GM19452 (cell line): ENCODE data around the gene SPTLC2.

ENCODE experiments used
- ATAC-seq: cut with Tn5 transposase; IDR thresholded peaks from one replicate; pipeline ENCODE4 v1.9.1; 2021; ENCODE audit not compliant: unreplicated experiment

The SPTLC2 gene

DNA sequence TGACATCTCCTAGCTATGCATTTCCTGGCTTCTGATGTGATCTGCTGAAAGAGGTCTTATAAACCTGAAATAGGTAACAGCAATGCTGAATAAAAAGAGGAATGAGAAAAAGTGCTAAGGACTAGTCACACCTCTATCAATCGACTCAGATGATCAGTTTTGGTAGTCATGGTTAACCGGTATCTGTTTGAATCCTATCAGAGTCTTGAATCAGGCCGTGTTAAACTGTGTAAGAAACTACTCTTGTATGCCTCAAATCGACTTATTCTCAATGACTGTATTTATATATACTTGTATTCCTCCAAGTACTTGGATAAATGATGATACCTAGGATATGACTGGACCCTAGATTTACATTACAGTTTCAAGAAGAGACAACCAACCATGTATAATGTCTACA is 107.1 kb downstream of the SPTLC2 start:
- ATAC-seq: no peak

DNA sequence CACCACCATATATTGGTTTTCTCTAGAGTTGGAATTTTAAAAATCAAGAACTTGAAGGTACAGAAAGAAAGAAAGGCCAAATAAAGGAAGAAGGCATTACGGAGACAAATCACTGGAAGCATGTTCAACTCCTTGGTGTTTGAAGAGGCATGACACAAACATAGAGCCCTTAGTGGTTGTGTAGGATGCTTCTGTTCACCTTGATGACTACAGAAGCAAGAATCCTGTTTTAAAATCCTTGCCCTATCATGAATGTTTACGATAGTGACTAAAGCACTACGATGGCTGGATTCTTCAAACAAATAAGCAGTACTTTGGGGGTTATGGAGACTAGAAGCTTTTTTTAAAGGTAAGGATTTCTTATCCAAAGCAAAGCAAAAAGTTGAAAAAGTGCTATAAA is 107.6 kb downstream of the SPTLC2 start:
- ATAC-seq: no peak

DNA sequence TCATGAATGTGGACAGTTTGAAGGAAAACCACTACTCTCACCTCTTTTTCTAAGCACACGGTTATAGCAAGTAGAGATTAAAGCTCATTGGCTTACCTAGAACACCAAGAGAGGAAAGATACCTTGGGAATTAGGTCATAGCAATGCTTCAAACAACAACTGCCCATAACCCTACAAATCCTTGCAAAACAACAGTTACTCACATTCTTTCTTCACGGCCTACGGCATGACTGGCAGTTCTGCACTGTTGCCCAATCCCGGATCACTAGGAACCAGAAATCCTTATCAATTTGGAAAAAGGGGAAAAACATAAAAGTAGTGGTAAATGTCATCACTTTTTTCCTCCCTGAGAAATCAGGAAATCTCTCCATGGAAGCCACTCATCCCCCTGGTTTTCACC is 108.2 kb downstream of the SPTLC2 start:
- ATAC-seq: no peak

DNA sequence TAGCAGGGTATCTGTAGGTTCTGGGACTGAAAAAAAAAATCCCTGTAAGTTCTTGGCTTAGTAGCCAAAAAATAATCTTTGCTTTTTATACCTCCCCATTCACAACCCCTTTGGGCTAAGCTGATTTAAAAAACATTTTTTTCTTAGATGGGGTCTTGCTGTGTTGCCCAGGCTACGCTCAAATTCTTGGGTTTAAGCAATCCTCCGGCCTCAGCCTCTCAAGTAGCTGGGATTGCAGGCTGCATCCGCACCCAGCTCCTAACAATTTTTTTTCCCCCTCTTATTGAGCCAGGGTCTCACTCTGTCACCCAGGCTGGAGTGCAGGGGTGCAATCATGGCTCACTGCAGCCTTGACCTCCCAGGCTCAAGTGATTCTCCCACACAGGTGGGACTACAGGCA is 108.7 kb downstream of the SPTLC2 start:
- ATAC-seq: no peak

DNA sequence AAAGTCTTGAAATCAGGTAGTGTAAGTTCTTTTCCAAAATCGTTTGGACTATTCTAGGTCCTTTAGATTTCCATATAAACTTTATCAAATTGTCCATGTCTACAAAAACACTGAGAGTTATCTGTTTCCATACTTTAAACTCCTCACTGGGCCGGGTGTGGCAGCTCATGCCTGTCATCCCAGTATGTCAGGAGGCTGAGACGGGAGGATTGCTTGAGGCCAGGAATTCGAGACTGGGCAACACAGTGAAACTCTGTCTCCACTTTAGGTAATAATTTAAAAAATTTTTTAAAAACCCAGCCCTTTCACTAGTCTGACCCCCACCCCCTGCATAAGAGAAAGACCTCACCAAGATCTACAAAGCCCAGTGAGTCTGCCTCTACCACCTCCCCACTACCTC is 111.4 kb downstream of the SPTLC2 start:
- no peak for ATAC-seq

DNA sequence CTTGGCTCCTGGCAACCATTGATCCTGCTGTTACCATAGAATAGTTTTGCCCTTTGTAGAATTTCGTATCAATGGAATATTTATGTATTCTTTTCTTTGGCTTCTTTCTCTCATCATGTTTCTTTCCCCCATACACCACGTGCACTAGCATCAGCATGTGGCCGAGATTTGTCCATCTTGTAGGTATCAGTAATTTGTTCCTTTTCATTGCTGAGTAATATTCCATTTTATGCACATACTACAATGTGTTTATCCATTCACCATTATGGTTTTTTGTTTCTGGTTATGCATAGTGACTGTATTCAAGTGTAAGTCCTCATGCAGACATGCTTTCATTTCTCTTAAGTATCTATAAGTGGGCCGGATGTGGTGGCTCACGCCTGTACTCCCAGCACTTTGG is 113.3 kb downstream of the SPTLC2 start:
- ATAC-seq: no peak

DNA sequence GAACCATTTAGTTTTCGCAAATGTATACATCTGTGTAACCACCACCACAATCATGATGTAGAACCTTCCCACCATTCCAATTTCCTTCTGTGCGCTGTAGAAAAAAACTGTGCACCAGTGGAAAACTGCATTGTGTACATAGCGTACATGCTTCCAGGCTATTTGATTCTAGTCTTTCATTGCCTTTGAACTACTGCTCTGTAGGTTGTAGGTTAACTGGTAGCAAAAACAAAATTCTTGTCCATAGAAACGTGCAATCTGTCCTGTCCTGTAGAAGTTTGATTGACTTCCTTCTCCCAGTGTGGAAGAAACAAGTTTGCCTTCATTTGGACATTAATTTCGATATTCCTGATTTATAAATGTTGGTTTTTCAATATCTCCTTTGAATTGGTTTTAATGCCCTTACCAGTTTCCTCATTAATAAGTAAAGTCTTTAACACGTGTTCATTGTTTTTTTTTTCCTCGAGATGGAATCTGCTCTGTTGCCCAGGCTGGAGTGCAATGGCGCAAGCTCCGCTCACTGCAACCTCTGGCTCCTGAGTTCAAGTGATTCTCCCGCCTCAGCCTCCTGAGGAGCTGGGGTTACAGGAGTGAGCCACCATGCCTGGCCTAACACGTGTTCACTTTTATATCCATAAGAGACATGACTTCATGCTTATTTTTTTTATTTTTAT is 114.2 kb downstream of the SPTLC2 start:
- ATAC-seq: no peak

DNA sequence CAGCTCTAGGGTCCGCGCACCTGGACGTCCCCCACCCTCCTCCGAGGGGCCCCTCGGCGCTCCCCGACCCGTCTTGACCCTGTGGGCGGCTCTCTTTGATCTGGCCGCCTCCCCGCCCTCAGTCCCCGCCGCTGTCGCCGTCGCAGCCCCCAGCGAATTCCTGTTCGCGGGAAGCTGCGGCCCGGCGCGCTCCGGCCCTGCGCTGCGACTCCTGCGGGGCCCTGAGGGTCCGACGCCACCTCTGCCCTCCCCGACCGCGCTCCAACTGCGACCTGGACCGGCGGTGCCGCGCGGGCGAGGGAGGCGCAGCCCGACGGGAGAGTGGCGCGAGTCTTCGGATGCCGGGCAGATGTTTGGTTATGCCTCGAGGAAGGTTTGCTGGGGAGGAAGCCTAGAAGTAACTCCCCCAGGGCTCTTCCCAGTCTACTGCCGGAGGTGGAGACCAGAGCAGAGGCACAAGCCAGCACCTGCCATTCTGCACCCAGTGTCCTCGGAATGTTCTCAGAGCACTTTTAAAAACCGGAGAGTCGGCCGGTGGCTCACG is 117.4 kb downstream of the SPTLC2 start:
- no peak for ATAC-seq

DNA sequence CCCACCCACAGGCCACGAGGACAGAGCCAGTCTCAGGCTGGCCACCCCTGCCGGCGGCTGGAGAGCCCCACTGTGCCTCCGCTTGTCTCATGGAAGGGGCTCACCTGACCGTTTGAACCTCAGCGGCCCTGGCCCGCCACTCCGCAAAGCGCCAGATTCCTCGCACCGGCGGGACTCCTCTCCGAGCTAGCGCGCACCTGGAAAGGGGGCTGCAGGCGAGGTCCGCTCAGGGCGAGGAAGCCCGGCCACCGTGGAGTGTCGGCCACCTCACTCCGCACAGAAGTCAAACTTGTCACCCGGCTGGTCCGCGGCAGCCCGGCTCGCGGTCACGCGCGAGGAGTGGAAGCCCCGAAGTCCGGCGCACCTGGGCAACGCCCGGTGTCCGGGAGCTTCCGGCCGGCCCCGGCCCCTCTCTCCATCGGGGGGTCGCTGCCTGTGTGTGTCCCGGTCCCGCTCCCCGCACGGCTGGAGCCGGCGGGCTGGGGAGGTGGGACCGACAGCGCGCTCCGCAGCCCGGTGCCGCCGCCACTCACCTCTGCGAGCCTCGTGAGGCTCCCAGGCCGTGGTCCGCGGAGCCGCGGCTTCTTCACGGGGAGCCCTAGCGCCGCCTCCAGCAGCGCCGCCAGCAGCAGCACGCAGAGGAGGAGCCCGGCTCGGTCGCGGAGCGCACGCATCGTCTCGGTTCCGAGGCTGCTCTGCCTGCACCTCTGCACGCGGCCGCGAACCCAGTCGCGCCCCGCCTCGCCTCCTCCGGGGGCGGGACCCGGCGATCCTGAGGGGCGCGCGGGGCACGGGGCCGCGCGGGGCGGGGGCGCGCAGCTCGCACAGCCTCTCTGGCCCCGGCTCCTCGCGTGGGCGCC is 118.1 kb downstream of the SPTLC2 start, which contains the start of gene ISM2:
TSS of gene ISM2 (minus strand) at position 697 of the 860 bp plus-strand sequence. CDS start at position 674, 23 bp downstream.
- peak; percentile 66 for ATAC-seq

DNA sequence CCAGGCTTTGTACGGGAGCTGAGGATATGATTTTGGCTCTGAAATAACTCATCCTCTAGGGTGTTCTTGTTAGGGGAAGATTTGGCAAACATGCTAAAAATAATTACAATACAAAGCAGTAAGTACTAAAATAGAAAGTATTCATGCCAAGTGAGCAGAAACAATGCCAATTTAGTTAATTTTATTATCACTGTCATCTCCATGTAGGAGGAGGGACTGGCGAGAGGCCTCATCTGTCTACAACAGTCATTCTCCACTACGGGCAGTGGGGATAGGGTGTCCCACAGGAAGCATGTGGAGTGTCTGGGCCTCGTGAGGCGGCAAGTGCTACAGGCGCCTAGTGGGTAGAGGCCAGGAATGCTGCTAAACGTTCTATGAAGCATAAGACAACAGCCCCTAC is 121.1 kb downstream of the SPTLC2 start:
- no peak for ATAC-seq

DNA sequence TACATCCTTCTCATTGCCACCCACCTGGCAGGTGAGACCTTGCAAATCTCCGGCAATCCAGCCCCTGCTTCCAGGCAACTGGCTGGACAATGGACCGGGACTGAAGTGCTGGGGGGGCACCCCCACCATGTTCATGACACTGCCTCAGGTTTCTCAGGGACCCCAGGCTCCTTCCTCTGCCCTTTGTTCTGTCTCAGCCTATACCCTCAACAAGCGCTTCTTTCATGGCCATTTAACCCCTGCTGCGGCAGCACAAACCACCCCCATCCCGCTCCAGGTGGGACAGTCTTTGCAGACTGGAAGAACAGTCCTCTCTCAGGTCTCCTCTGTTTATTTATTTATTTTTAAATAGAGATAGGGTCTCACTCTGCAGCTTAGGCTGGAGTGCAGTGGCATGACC is 125.4 kb downstream of the SPTLC2 start:
- no peak for ATAC-seq

DNA sequence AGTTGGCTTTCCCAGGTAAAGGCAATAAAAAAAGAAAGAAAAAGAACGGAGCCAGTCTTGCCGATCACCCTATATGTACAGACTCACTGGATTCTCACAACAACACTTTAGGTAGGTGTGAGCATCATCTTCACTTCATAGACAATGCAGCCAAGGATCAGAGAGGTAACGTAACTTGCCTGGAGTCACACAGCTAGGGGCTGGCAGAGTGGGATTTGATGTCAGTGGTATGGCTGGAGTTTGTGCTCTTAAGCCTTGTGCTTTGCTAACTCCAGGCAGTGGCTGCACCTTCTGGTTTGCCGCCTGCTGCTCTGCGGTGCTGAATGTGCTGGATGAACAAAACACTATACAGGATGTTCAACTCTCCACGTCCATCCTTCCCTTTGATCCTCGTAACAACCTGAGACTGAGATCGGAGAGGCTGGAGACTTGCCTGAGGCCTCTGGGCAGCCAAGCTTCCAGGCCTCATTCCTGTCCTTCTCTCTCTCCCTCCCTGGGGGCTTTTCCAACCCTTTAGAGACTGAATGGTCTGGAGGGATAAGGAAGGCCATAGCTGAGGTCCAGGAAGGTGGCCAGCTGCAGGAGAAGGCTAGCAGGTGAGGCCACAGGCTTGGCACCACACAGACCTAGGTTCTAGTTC is 126.0 kb downstream of the SPTLC2 start:
- no peak for ATAC-seq

DNA sequence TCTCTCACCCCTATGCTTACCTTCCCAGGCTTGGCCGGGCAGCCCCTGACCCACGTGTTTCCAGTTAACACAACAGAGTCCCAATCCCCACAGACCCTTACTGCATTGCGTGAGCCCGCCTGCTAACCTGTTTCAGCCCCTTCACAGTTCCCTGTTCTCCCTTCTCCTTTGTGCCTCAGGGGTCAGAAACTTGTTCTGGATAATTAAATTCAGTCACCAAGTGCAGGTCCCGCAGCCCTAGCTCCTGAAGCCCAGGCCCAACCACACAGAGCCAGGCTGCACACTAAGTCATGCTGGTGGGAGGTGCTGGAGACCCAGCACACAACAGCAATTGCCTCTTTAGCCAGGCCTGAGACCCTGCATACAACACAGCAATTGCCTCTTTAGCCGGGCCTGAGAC is 127.4 kb downstream of the SPTLC2 start:
- no peak for ATAC-seq

DNA sequence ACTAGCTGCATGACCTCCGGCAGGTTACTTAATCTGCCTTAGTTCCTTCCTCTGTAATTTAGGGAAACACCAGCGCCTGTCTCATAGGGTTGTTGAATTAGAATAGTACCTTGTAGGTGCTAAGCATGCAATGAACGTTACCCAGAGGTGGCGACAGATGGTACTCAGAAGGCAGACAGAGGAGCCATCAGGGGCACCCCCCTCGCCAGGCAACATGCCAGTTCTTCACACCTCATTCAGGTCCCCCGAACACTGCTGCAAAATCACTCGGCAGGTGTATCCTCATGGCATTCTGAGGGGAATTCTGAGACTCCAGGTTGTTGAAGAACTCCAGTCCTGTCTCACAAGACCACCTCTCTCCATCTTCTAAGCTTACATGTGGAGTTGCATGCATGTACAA is 127.9 kb downstream of the SPTLC2 start:
- no peak for ATAC-seq

DNA sequence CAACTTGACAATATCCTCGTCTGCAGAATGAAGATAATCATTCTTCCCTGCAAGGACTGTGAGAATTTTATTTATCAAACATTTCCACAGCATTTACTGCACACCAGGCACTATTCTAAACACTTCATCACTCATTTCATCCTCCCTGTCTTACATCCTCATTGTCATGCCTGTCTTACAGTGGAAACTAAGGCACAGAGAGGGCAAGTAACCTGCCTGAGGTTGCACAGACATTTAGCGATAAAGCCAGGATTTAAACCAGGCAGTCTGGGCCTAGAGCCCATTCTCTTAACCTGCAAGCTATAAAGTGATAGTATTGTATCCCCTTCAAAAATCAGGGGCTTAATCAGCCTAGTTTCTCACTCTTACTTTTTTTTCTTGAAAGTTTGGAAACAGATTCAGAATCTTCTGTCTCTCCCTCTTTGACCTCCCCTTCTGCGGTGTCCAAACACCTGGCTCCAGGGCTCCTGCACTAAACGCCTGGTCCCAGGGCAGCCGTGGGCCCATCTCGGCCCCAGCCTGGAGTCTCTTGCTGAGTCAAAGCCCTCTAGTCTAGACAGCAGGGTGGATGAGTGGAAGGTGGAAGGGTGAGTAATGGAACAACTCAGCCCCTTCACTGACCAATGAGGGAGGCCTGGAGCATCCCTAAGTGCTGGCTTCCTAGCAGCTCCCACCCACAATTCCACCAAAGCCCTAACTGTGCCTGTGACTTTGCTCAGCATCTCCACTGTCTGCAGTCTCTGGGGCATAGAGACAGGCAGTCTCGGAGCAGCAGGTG is 130.3 kb downstream of the SPTLC2 start:
- no peak for ATAC-seq

DNA sequence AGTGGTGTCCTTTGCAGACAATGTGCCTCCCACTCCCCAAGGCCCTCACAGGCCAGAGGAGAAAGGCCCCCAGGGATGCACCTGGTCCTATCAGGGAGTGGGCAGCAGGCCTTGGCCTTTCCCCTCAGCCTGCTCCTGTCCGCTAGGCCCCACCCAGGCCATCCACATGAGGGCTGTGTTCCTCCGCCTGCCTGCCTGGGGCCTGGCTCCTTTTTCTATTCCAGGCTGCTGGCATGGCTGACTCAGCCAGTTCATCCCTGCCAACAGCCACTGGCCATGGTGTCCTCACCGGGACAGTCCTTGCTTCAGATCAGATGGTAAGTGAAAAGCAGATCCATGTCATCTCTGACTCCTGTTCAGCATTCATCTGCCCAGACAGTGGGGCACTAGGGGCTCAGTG is 131.2 kb downstream of the SPTLC2 start:
- ATAC-seq: no peak

DNA sequence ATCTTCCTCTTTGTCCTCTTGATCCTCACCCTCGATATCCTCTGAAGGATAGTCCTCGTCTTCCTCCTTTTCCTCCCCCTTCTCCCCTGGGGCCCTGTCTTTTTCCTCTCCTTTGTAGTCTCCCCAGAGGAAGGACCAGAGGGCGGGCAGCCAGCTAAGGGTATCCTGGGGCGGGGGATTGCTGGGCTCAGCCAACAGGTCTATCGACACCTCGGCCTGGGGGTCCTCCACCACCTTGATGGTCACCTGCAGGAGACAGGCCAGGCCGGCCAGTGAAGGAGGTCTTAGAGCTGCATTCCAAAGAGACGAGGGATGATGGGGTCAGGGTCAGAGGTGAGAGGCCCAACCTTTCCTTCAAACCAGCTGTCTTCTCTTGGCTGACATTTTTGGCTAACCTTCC is 134.0 kb downstream of the SPTLC2 start:
- no peak for ATAC-seq

DNA sequence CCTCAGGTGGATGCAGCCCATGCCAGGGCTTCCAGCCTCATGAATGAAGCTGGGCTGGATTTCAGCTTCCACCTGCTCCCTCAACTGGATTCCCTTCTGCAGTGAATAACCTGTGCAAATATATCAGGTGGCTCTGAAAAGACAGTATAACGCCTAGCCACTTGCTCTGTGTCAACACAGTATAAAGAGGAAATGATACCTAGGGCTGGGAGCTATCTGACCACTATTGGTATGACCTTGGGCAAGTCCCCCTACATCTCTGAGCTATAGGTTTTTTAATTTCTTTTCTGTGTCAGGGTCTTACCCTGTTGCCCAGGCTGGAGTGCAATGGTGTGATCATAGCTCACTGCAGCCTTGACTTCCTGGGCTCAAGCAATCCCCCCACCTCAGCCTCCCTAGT is 137.6 kb downstream of the SPTLC2 start:
- ATAC-seq: peak; percentile 92

DNA sequence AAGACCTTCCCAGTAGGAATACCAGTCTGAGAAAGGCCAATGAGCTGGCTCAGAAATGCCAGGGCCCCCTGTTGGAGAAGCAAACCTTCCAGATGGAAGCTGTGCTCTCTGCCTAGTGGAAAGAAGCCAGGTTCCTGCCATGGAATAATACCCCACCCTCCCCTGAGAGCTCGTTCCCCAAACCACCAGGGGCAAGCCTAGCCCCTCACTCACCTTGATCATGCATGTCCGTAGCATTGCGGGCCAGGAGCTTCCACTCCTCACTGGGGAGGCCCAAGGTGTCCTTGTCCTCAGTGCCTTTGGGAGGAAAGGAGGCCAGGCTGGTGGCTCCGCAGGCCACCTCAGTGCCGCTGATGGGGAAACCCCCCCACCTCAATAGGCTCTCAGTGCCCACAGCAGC is 138.4 kb downstream of the SPTLC2 start:
- ATAC-seq: no peak

DNA sequence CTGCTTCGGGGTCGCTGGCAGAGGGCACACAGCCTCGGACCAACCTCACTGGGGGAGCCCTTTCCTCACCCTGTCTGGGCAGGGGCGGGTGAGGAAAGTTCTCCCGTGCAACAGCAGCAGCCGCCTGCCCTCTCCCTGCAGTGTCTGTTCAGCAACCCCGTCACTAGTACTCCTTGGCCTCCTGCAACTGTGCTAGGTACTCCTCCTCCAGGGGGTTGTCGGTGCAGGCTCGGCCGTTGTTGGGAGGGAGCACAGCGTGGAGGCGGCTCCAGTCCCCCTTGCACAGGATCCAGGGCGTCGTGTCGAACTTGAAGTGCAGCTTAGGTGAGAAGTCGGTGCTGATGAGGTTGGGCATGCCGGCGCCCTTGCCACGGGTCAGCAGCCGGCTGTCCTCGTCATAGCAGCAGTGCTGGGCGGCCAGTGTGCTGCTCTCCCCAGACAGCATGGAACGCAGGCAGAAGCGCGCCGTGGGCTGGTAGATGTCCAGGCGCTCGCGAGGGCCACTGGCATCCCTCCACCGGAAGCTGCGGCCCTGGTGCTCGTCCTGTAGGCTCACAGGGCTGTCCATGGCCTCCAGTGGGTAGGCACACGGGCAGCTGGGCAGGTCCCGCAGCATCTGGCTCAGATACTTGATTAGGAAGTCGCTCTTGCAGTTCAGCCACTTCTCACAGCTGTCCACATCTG is 140.9 kb downstream of the SPTLC2 start:
- no peak for ATAC-seq
